ENCODE measurements around the gene PCCA. TPM values are rescaled to one million over a fixed set of nuclear protein-coding genes. Genes with fewer than 3 reads are reported as not detected.

Gene PCCA
- total and polyA plus RNA-seq, 2 donors (not counting 3 experiments of a cell fraction or from before 2014, with no cell fraction given), result 5.7 to 20.2 TPM

DNA sequence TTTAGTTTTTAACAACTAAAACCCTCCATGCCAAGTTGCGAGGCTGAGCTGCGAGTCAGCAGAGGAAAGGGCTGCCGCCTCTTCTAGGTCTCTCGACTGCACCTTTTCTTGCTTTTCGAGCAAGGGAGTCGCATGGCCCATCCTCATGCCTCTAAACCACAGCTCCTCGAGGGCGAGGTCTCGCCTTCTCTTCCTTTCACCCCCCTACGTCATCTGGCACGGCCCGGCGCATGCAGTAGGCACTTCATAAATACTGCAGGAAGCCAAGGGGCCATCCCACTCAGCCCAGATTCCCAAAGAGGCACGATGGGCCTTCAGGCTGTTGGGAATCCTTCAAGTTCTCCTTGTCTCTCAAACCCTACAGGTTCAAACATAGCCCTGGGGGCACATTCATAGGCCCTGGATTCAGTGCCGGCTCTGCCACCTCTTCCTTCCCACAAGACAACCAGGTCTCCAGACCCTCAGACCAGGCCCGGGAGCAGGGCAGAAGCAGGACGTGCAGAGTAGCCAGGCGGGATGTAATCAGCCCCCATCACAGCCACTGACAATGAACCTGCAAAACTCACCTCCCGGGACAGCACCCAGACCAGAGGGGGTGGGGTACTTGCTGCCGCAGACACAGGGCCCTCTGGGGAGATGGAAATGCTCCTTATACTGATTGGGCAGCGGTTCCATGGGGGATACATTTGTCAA, 458.0 kb downstream of the PCCA start:
- H3K4me1 ChIP-seq (ENCODE audit: control insufficient read depth, extremely low read depth, insufficient read depth, low read length), result peaks cover 13% of the 10 kb centered on the region
- ChIA-PET CTCF (no interaction called here), POLR2A (no interaction called here)
- dilution Hi-C loops (cut with MboI; ENCODE audit: extremely low pct_ligation_motif_present, low sequenced_read_pairs) (no loop called here), intact Hi-C loops (cut with micrococcal nuclease) (no loop called here)
- no peak overlapping the region for H3K27ac ChIP-seq (ENCODE audit: insufficient read depth, low read depth, low read length)
- DNase-seq (ENCODE audit: low read depth, low spot score) (no peak), FAIRE-seq (no peak)
- no peaks in the 10 kb centered on the region for H3K27me3 ChIP-seq (ENCODE audit: control insufficient read depth in 2 of 2, insufficient read depth in 2 of 2, low read length in 2 of 2)
- H3K9me1 ChIP-seq (replicated peaks; ENCODE audit: control insufficient read depth, extremely low read depth, insufficient read depth, low read length), result no peaks in the 10 kb centered on the region
- H3K9ac ChIP-seq (replicated peaks; ENCODE audit: extremely low read depth, insufficient read depth, low read length), result no peak overlapping the region
- no peak overlapping the region for H2AFZ ChIP-seq (ENCODE audit: low read depth, low read length)
- H3K9me3 ChIP-seq (replicated peaks; ENCODE audit: control insufficient read depth, insufficient read depth, low read length), result no peaks in the 10 kb centered on the region
- H3K79me2 ChIP-seq (ENCODE audit: control insufficient read depth, insufficient read depth, low read length), result no peaks in the 10 kb centered on the region
- no peak overlapping the region for H3K4me3 ChIP-seq (replicated peaks in 1 of 3; ENCODE audit: insufficient read depth in 1 of 3, low read depth in 1 of 3, low read length in 3 of 3)
- TF ChIP-seq EZH2 (IDR thresholded peaks at IDR 0.05; ENCODE audit: borderline replicate concordance, low read depth, low read length, severe bottlenecking) (no peak), JUN (IDR thresholded peaks at IDR 0.05; ENCODE audit: borderline replicate concordance, insufficient read depth, insufficient read length, low read depth) (no peak), GATA2 (IDR thresholded peaks at IDR 0.05; ENCODE audit: insufficient read depth, insufficient read length, low read depth, low read length) (no peak), POLR2A (IDR thresholded peaks at IDR 0.05; ENCODE audit: low read depth, low read length) (no peak), FOS (IDR thresholded peaks at IDR 0.05; ENCODE audit: borderline replicate concordance, insufficient read depth, low read length) (no peak), MYC (IDR thresholded peaks at IDR 0.05; ENCODE audit: low read depth, low read length) (no peak), POLR2AphosphoS5 (IDR thresholded peaks at IDR 0.05; ENCODE audit: insufficient read depth, low read depth, low read length) (no peak)
- TF ChIP-seq, protein P1, sequence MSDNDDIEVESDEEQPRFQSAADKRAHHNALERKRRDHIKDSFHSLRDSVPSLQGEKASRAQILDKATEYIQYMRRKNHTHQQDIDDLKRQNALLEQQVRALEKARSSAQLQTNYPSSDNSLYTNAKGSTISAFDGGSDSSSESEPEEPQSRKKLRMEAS (IDR thresholded peaks at IDR 0.05; ENCODE audit: insufficient read depth, insufficient read length), result no peak
- TF ChIP-seq, protein P2, sequence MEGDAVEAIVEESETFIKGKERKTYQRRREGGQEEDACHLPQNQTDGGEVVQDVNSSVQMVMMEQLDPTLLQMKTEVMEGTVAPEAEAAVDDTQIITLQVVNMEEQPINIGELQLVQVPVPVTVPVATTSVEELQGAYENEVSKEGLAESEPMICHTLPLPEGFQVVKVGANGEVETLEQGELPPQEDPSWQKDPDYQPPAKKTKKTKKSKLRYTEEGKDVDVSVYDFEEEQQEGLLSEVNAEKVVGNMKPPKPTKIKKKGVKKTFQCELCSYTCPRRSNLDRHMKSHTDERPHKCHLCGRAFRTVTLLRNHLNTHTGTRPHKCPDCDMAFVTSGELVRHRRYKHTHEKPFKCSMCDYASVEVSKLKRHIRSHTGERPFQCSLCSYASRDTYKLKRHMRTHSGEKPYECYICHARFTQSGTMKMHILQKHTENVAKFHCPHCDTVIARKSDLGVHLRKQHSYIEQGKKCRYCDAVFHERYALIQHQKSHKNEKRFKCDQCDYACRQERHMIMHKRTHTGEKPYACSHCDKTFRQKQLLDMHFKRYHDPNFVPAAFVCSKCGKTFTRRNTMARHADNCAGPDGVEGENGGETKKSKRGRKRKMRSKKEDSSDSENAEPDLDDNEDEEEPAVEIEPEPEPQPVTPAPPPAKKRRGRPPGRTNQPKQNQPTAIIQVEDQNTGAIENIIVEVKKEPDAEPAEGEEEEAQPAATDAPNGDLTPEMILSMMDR (IDR thresholded peaks at IDR 0.05; ENCODE audit: extremely low read depth in 1 of 2, insufficient read depth in 1 of 2, low read depth in 1 of 2, low read length in 2 of 2), result no peak
- no peaks in the 10 kb centered on the region for H4K20me1 ChIP-seq (replicated peaks; ENCODE audit: control insufficient read depth, extremely low read depth, insufficient read depth, low read length)
- H3K4me2 ChIP-seq (ENCODE audit: insufficient read depth, low read length), result no peak overlapping the region
- H3K36me3 ChIP-seq (ENCODE audit: control insufficient read depth in 2 of 2, extremely low read depth in 1 of 2, insufficient read depth in 2 of 2, low read length in 2 of 2), result no peaks in the 10 kb centered on the region
- no TSS peak for BruUV-seq (replicated peaks)
